AG08396 (cell line): ENCODE data around the gene ASTL.

Experiments used
- DNase-seq: peaks from one replicate; pipeline ENCODE4 v3.0.0; 2012; ENCODE audit warnings: low spot score, mixed read lengths

ASTL gene

GRCh38 chr2:96112501-96113366 is 25.6 kb downstream of the ASTL start:
- DNase-seq: no peak

GRCh38 chr2:96111823-96112500 is 26.3 kb downstream of the ASTL start:
- no peak for DNase-seq

- DNase-seq: no peak
These were observed 27.1 kb downstream of the ASTL start for GRCh38 chr2:96111257-96111640.

GRCh38 chr2:96110621-96111256 is 27.6 kb downstream of the ASTL start:
- no peak for DNase-seq

- DNase-seq: no peak
These were observed 28.3 kb downstream of the ASTL start for GRCh38 chr2:96109931-96110511.

- DNase-seq: no peak
These were observed 29.0 kb downstream of the ASTL start for GRCh38 chr2:96109361-96109680.

- DNase-seq: no peak
These were observed 29.6 kb downstream of the ASTL start for GRCh38 chr2:96108541-96109360.

- DNase-seq: no peak
These were observed 30.2 kb downstream of the ASTL start for GRCh38 chr2:96108151-96108540.

- no peak for DNase-seq
These were observed 30.6 kb downstream of the ASTL start for GRCh38 chr2:96107708-96108065.

- DNase-seq: no peak
These were observed 31.2 kb downstream of the ASTL start for GRCh38 chr2:96106991-96107707.

GRCh38 chr2:96105994-96106715 is 32.1 kb downstream of the ASTL start:
- no peak for DNase-seq

- no peak for DNase-seq
These were observed 33.0 kb downstream of the ASTL start for GRCh38 chr2:96105152-96105915.

- DNase-seq: no peak
These were observed 33.8 kb downstream of the ASTL start for GRCh38 chr2:96104487-96104861.

- DNase-seq: no peak
These were observed 34.4 kb downstream of the ASTL start for GRCh38 chr2:96103761-96104486.

- no peak for DNase-seq
These were observed 35.1 kb downstream of the ASTL start for GRCh38 chr2:96103187-96103601.

GRCh38 chr2:96102596-96103186 is 35.6 kb downstream of the ASTL start:
- no peak for DNase-seq

GRCh38 chr2:96100893-96101304 is 37.4 kb downstream of the ASTL start:
- no peak for DNase-seq

- no peak for DNase-seq
These were observed 38.2 kb downstream of the ASTL start for GRCh38 chr2:96099861-96100798.
